Measurements from ENCODE around the gene WNT16. TPM values are rescaled to one million over a fixed set of nuclear protein-coding genes. Genes with fewer than 3 reads are reported as not detected.

The WNT16 gene
- total RNA-seq, 1 experiment from 2014 or later: not detected

DNA sequence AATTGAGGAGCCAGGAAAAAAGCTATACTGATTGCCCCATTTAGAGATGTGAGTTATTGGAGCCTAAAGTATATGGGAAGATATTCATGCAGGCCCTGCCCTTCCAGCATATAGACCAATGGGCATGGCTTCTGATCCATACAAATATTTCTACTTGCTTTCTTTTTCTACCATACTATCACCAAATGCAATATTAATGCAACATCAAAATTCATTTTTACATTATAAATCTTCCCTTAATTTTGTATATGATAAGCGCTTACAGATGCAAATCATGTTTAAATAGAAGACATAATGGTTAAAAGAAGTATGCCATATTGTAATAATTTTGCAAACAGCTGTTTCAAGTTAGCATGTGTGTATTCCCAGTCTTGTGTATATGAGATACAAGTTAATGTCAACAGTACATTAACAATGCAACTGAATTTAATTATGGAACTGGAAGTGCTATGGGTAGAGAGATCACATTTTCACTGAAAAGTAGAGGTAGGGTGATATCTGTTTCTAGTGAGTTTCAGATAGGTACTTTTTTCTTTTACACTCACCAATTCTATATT, 24.6 kb upstream of the WNT16 start:
- CTCF ChIA-PET: no interaction called here

DNA sequence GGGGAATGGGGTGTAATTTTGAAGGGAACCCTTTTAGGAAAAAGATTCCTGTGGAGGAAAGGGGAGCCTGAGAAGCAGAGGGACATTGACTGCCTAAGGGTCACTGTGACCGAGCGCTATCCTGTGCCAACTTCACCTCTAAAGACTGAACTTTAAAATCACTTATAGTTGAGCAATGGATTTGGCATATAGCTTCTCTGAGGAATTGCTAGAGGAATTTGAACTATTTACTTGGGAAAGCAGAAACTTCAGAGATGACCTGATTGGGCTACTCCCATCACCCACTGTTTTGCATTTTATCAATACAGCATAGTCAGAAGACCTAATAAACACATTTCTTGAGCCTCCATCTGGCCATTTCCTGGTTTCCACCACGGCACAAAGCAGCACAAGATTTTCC, 23.7 kb upstream of the WNT16 start:
- CTCF ChIA-PET: no interaction called here
- H3K27me3 Mint-ChIP-seq (ENCODE audit: unreplicated experiment): no peaks in the 10 kb centered on the region
- H3K36me3 Mint-ChIP-seq (ENCODE audit: insufficient read depth, unreplicated experiment): no peaks in the 10 kb centered on the region
- H3K9me3 Mint-ChIP-seq (ENCODE audit: low read depth, unreplicated experiment): peaks cover 3% of the 10 kb centered on the region
- DNase-seq: no peak
- BruUV-seq (replicated peaks): no TSS peak
- no peaks in the 10 kb centered on the region for H3K4me1 Mint-ChIP-seq (ENCODE audit: low read depth, unreplicated experiment)
- TF ChIP-seq, protein P1, sequence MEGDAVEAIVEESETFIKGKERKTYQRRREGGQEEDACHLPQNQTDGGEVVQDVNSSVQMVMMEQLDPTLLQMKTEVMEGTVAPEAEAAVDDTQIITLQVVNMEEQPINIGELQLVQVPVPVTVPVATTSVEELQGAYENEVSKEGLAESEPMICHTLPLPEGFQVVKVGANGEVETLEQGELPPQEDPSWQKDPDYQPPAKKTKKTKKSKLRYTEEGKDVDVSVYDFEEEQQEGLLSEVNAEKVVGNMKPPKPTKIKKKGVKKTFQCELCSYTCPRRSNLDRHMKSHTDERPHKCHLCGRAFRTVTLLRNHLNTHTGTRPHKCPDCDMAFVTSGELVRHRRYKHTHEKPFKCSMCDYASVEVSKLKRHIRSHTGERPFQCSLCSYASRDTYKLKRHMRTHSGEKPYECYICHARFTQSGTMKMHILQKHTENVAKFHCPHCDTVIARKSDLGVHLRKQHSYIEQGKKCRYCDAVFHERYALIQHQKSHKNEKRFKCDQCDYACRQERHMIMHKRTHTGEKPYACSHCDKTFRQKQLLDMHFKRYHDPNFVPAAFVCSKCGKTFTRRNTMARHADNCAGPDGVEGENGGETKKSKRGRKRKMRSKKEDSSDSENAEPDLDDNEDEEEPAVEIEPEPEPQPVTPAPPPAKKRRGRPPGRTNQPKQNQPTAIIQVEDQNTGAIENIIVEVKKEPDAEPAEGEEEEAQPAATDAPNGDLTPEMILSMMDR (IDR thresholded peaks at IDR 0.05; ENCODE audit: unreplicated experiment): no peak
- intact Hi-C loops (cut with micrococcal nuclease; ENCODE audit: unreplicated experiment): no loop called here
- no peak overlapping the region for H3K27ac Mint-ChIP-seq (ENCODE audit: unreplicated experiment)
- no peak overlapping the region for H3K4me3 Mint-ChIP-seq (ENCODE audit: low read depth, unreplicated experiment)

More for the DNA sequence above, 24.6 kb upstream of the WNT16 start:
- Mint-ChIP-seq H3K4me3 (ENCODE audit: low read depth, unreplicated experiment) (no peak overlapping the region), H3K36me3 (ENCODE audit: insufficient read depth, unreplicated experiment) (no peaks in the 10 kb centered on the region), H3K27me3 (ENCODE audit: unreplicated experiment) (no peaks in the 10 kb centered on the region), H3K4me1 (ENCODE audit: low read depth, unreplicated experiment) (no peaks in the 10 kb centered on the region), H3K27ac (ENCODE audit: unreplicated experiment) (no peak overlapping the region), H3K9me3 (ENCODE audit: low read depth, unreplicated experiment) (no peaks in the 10 kb centered on the region)
- DNase-seq: no peak
- intact Hi-C loops (cut with micrococcal nuclease; ENCODE audit: unreplicated experiment): no loop called here
- TF ChIP-seq, protein P1 (IDR thresholded peaks at IDR 0.05; ENCODE audit: unreplicated experiment): no peak
- no TSS peak for BruUV-seq (replicated peaks)

DNA sequence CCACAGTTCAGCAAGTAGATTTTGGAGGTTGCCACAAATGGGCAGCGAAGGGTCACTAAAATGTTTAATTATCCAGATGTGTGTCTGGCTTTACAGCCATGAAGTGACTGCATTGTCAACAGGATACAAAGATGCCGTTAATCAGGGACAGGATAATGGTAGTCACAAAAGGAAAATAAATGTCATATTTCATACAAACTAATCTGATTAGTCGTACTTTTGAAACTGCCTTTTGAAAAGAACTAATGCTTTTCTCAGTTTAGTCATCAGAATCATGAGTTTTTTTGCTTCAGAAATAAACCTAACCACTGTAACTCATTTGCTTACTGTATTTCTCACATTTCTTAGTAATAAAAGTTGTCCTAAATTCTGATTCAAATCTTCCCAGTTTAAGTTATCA, 22.2 kb upstream of the WNT16 start:
- TF ChIP-seq, protein P1 (IDR thresholded peaks at IDR 0.05; ENCODE audit: unreplicated experiment): no peak
- CTCF ChIA-PET: no interaction called here
- Mint-ChIP-seq H3K4me3 (ENCODE audit: low read depth, unreplicated experiment) (no peak overlapping the region), H3K36me3 (ENCODE audit: insufficient read depth, unreplicated experiment) (no peaks in the 10 kb centered on the region), H3K27me3 (ENCODE audit: unreplicated experiment) (no peaks in the 10 kb centered on the region), H3K9me3 (ENCODE audit: low read depth, unreplicated experiment) (peaks cover 6% of the 10 kb centered on the region), H3K4me1 (ENCODE audit: low read depth, unreplicated experiment) (no peaks in the 10 kb centered on the region), H3K27ac (ENCODE audit: unreplicated experiment) (no peak overlapping the region)
- intact Hi-C loops (cut with micrococcal nuclease; ENCODE audit: unreplicated experiment): no loop called here
- no peak for DNase-seq
- BruUV-seq (replicated peaks): no TSS peak

- no peak for DNase-seq
- no peak overlapping the region for H3K4me3 Mint-ChIP-seq (ENCODE audit: low read depth, unreplicated experiment)
- H3K9me3 Mint-ChIP-seq (ENCODE audit: low read depth, unreplicated experiment): peaks cover 6% of the 10 kb centered on the region
- BruUV-seq (replicated peaks): no TSS peak
- no peak overlapping the region for H3K27ac Mint-ChIP-seq (ENCODE audit: unreplicated experiment)
- TF ChIP-seq, protein P1 (IDR thresholded peaks at IDR 0.05; ENCODE audit: unreplicated experiment): no peak
- H3K4me1 Mint-ChIP-seq (ENCODE audit: low read depth, unreplicated experiment): no peaks in the 10 kb centered on the region
- H3K36me3 Mint-ChIP-seq (ENCODE audit: insufficient read depth, unreplicated experiment): no peaks in the 10 kb centered on the region
- CTCF ChIA-PET: no interaction called here
- no peaks in the 10 kb centered on the region for H3K27me3 Mint-ChIP-seq (ENCODE audit: unreplicated experiment)
- intact Hi-C loops (cut with micrococcal nuclease; ENCODE audit: unreplicated experiment): no loop called here
These were observed 21.7 kb upstream of the WNT16 start for GRCh38 chr7:121307021-121307574.
